Measurements from ENCODE around the gene SLC2A4RG.

Gene SLC2A4RG

GRCh38 chr20:63699466-63700198, 39.9 kb upstream of the SLC2A4RG start:
- no peak for DNase-seq

GRCh38 chr20:63700199-63701050, 39.2 kb upstream of the SLC2A4RG start:
- no peak for DNase-seq

- no peak for DNase-seq
These were observed 38.6 kb upstream of the SLC2A4RG start for GRCh38 chr20:63701051-63701328.

GRCh38 chr20:63701329-63702035, 38.1 kb upstream of the SLC2A4RG start:
- peak; percentile 53 for DNase-seq

- DNase-seq: peak; percentile 54
These were observed 37.4 kb upstream of the SLC2A4RG start for GRCh38 chr20:63702036-63702665.

- DNase-seq: peak; percentile 53
These were observed 36.7 kb upstream of the SLC2A4RG start for GRCh38 chr20:63702751-63703470.

GRCh38 chr20:63703471-63703975, 36.1 kb upstream of the SLC2A4RG start:
- no peak for DNase-seq

- no peak for DNase-seq
These were observed 35.4 kb upstream of the SLC2A4RG start for GRCh38 chr20:63703976-63704748.

- peak; percentile 51 for DNase-seq
These were observed 34.8 kb upstream of the SLC2A4RG start for GRCh38 chr20:63704749-63705117.

- peak; percentile 50 for DNase-seq
These were observed 34.1 kb upstream of the SLC2A4RG start for GRCh38 chr20:63705232-63706026.

- DNase-seq: peak; percentile 50
These were observed 33.4 kb upstream of the SLC2A4RG start for GRCh38 chr20:63706027-63706695.

- peak; percentile 77 for DNase-seq
These were observed 32.6 kb upstream of the SLC2A4RG start for GRCh38 chr20:63706852-63707557.

- peak; percentile 91 for DNase-seq
These were observed 31.8 kb upstream of the SLC2A4RG start, which contains the start of the genes ARFRP1 and ZGPAT for GRCh38 chr20:63707558-63708300. ARFRP1 (minus strand) TSS chr20:63707976; CDS start chr20:63707091, 885 bp downstream. ZGPAT (plus strand) TSS chr20:63708039; CDS start chr20:63708581, 542 bp downstream.

- peak; percentile 63 for DNase-seq
These were observed 31.1 kb upstream of the SLC2A4RG start for GRCh38 chr20:63708301-63709148.

- no peak for DNase-seq
These were observed 30.4 kb upstream of the SLC2A4RG start for GRCh38 chr20:63709149-63709527.

GRCh38 chr20:63711085-63711645, 28.4 kb upstream of the SLC2A4RG start:
- DNase-seq: no peak

GRCh38 chr20:63712191-63712590, 27.4 kb upstream of the SLC2A4RG start:
- DNase-seq: no peak

All from activated CD8-positive, alpha-beta memory T cell treated with anti-CD3 and anti-CD28 coated beads, Interleukin-2, amount 50 U/mL, for 48 hours (primary cell).